ENCODE data around the gene ZNRF1.

- TF ChIP-seq CTCF (IDR thresholded peaks at IDR 0.05): no peak
- no peak for TF ChIP-seq POLR2A (IDR thresholded peaks at IDR 0.05)
These were observed 102.8 kb downstream of the ZNRF1 start for GRCh38 chr16:75101635-75102034.
